Posterior cingulate gyrus (tissue), 11 donors: ENCODE measurements around the gene TSPAN10.
A peak's percentile ranks its signal among the peaks of the same experiment; 100 is the strongest.
"Not testable (repeated sequence)": the region's sequence is repeated elsewhere in the genome, so short reads cannot be mapped to it uniquely, and the experiment has no call there.

ENCODE experiments used
- DNase-seq, 10 donors: peaks; one replicate each; pipeline versions ENCODE4 v3.0.0 to v3.0.0-alpha.2; 2020 to 2021; ENCODE audit warnings: mixed read lengths in 3 of 10
- intact Hi-C: fragments of 100-400 bp; cut with DNase I; formaldehyde crosslinking; loops from one replicate; pipeline ENCODE4 v1.15.1; 2023

Gene TSPAN10

DNA sequence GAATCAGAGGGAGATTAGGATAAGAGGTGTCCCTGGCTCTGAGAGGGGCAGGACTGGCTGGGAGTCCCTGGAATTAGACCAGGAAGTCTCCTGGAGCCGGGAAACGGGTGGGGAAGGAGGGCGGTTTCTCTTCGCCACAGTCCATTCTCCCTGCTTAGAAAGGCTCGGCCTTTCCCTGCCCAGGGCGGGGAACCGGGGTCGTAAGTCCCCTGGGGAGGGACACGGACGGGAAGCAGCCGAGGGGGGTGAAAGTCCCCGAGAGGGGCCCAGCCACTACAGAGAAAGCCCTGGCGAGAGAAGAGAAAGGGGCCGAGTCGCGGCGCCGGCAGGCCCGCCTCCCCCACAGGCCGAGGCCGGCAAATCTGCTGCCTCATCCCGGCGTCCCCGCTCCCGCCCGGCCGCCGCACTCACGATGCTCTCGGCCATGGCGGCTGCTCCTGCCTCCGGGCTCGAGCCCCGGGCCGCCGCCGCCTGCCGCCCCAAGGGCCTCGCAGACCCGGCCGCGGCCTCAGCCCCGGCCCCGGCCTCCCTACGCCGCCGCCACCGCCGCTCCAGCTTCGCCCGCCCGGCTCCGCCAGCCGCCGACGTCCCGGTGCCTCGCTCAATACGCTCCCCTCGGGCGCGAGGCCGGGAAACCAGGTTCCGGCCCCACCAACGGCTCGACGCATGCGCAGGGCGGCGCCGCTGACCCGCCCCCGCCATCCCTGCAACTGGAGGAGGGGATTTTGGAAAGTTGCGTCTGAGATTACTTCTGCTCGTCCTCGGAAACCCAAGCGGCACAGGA lies at the start of gene TSPAN10, which contains the start of gene NPLOC4:
Gene TSPAN10, plus strand, starts transcription at position 692 of the 784 bp plus-strand sequence. CDS start 5,217 bp downstream, outside the sequence.
Gene NPLOC4, minus strand, starts transcription at position 608 of the 784 bp plus-strand sequence. Its CDS starts 182 bp downstream, at position 426.
- intact Hi-C loops = loop anchor here (2.0 to 5.0 kb wide), 2 partner anchors 30 to 46 kb away; partner anchors contain the start of genes ARL16, CCDC137, HGS and OXLD1
- DNase-seq = peak; percentile 69 to 97 (median 83)

DNA sequence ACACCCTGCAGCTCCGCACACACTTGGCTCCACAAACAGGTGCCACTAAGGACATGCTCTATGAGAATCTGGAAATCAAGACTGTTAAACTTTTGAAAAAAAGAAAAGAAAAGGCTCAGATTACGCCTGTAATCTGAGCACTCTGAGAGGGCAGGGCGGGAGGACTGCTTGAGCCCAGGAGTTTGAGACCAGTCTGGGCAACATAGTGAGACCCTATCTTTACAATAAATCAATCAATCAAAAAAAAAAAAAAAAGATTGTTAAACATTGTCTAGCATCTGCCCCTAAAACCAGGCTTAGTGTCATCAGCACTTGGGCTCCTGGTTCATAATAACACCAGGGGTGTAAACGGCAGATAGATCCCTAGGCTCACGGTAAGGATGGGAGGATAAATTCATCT lies 47.4 kb upstream of the TSPAN10 start:
- no peak for DNase-seq
- intact Hi-C loops = no loop called here

DNA sequence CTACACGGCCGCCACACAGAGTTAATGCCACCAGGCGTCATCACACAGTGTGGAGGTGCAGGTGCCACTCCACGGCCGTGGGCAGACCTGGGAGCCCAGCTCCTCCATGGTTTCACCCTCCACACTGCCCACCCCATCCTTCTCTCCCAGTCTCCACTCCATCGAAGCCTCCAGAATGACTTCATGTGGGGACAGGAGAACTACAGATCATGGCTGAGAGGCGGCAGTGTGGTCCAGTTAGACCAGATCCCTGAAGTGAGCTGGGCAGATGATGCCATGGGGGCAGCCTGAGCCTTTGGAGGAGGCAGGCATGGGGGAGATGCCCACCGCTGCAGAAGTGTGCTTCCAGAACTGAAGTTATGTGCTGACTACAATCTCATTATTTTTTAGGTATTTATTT lies 46.9 kb upstream of the TSPAN10 start:
- intact Hi-C loops = no loop called here
- DNase-seq = peak in 2 of 10 donors; percentile 51 to 76

DNA sequence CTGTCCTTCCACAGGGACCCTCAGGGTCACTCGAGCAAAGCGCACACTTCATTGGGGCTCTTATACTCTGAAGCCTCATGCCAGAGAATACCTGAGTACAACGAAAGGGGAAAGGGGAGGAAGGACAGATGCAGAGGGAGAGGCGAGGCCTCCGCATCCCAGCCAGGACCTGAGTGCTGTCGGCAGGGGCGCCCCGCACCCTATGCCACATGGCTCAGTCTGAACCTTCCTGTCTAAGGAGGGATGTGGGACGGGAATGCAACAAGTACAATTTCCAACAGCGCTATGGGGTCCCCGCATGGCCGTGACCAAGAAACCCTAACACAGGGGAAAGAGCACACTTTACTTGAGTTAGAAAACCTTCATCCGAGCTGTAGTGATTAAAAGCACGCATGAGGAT lies 45.0 kb upstream of the TSPAN10 start:
- intact Hi-C loops = no loop called here
- peak in 2 of 10 donors; percentile 49 to 63 for DNase-seq

DNA sequence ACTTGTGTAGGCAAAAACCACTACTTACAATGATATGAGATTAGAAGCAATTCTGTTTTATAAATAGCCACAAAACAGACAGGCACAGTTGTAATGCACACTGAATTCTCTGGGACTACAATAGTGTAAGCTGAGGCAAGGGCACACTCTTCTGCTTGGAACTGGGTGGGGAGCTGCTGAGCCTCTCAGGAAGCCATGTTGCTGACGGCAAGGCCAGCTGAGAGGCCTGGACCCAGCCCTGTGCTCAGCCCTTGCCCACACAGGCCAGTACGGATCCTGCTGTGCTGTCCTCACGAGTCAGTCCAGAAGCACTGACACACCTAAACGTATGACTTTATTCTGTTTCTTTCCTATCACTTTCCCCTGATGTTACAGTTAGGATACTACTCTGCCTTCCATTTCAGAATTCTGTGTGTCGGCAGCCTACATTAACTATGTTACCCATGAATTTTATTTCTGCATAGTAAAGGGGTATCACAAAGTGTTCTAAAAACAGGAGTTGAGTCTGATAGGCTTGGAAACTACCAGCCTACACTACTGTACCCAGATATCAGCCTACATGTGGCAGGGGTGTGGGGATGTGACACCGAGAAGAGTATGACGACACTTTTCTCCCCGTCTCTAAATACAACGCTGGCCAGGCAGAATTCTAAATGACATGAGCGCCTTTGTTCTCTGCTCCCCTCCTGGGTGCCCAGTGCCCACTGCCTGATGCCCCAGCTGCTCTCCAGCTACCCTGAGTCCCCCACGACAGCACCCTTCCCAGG lies 43.7 kb upstream of the TSPAN10 start:
- peak in 2 of 10 donors; percentile 41 to 44 for DNase-seq
- intact Hi-C loops = no loop called here

DNA sequence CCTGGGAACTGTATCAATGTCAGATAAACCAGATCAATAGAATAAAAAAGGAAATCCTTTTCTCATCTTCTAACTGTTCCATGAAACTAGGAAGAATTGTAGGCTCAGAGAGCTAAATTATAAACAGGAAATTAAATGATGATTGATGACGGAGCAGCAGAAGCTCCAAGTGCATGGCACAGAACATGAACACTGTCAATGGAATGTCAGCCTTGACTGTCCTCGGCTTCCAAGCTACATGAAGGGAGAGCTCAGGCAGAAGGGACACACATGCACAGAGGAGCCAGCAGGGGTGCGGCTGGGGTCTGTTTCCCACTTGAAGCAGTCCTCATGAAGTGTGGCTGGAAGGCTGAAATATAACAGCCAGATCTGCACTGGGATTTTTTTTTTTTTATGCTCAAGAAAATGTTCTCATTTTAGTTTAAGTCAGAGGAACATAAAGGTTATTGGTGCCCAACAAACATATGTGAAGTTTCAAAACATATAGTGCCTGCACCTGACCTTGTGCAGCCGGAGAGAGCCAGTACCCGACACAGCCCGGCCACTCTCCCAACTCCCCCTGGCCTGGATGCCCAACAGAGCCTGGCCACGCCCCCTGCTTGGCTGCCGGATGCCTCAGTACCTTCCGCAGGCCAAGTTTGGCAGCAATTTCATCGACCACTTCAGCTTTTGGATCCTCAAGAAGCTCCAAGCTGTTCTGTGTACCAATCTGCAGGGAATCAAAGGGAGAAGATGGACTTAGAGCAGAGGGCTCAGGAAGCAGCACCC lies 37.1 kb upstream of the TSPAN10 start:
- DNase-seq = peak in 3 of 10 donors; percentile 67 to 80 (median 76)
- intact Hi-C loops = no loop called here

DNA sequence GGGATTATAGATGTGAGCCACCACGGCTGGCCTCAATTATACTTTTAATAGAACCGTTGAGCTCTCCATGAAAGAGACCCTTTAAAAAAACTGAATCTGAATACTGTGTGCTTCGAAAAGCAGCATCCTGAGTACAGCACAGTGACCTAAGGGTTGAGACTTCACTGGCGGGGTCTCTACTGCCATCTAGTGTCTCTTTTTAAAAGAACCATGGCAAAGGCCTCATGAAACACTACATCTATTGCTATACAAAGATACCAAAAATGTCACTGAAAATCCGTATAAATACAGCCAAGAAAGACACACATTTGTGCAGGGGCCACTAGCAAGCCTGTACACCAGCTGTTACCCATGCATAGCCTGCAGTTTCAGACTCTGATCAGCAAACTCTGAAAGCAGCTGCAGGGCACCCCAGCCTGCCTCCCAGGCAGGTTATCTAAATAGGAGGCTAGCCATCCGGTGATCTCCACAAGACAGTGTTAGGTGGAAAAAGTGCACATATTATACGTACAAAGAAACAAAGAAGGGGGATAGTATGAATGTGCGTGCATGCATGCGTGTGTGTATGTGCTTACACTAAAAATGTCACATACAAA lies 35.4 kb upstream of the TSPAN10 start:
- peak in 2 of 10 donors; percentile 55 to 82 for DNase-seq
- intact Hi-C loops = loop anchor here (1.0 kb wide), 1 partner anchor 348 kb away; no protein-coding TSS in a partner anchor

DNA sequence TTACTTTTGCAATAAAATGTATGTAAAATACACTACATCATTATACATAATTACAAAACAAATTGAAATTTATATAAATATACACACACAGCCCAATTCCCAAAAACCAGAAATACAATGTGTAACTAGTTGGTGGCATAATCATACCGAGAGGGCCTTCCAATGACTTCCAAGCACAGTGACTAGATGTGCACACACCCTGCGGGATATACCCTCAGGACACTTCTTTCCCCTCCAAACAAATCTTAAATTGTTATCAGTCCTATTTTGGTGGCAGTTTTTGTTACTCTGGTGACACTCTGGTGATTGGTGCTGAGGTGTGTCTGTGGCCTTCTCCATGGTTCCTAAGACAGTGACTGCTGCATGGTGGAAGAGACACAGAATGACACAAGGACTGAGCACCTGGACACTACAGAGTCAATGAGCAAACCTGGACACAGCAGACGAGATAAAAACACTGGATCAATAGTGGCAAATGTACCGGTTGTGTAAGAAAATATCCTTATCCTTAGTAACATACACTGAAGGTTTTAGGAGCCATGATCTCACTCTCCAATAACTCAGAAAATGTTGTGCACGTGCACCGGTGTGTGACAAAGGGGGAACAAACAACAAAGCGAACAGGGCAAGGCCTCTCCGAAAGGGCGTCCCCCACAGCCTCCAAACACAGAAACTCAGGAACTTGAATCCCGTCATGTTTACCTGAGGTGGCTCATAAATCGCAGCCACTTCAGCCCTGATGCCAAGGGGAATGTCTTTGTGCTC lies 33.0 kb upstream of the TSPAN10 start:
- intact Hi-C loops = no loop called here
- peak in 2 of 10 donors; percentile 3 to 28 for DNase-seq

DNA sequence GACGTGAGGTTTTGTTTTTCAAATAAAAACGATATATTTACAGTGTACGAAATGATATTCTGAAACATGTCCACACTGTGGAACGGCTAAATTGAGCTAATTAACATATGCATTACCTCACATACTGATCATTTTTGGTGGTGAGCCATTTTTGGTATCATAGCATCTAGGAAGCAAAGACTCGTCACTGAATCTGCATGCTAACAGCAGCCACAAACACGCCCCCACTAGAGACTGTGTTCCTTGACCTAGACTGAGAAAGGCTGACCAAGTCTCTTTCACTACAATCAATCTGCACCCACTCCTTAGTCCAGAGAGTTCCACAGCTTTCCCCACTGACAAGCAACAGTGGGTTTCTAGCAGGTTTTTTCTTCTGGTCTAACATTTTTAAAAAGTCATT lies 29.6 kb upstream of the TSPAN10 start:
- intact Hi-C loops = no loop called here
- peak in 2 of 10 donors; percentile 4 to 22 for DNase-seq

DNA sequence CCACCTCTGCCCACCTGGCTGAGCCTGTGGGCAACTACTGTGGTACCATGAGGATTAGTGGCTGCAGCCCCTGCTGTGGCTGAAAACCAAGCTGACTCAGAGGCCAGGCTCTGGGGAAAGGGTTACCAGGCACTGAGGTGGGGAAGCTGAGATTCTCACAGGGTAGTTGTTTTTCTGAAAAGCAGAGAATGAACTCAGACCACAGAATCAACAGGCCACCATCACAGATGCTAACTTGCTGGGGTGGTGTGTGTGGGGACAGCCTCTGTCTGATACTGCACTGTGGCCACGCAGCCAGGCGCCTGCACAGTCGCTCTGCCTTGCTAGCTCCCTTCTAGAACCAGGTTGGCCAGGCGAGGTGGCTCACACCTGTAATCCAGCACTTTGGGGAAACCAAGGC lies 28.9 kb upstream of the TSPAN10 start:
- intact Hi-C loops = no loop called here
- peak in 3 of 10 donors; percentile 26 to 53 (median 49) for DNase-seq

DNA sequence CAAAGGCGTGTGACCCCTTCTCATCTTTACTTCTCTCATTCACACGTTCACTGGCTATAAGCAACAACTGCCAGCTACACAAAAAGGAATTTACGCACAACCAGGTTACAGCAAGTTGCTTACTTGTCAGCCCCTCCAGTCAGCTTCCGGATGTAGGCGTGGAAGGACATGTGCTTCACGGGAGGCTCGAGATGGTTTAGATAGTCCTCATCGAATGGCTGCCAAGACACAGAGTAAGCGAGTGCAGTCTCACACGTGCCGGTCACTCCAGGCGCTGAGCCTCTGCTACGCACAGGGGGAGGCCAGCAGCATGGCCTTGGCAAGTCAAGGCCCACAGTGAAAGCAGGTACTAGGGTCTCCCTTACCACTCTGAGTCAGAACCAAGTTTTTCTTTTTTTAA lies 28.4 kb upstream of the TSPAN10 start:
- peak in 3 of 10 donors; percentile 66 to 83 (median 78) for DNase-seq
- intact Hi-C loops = no loop called here

DNA sequence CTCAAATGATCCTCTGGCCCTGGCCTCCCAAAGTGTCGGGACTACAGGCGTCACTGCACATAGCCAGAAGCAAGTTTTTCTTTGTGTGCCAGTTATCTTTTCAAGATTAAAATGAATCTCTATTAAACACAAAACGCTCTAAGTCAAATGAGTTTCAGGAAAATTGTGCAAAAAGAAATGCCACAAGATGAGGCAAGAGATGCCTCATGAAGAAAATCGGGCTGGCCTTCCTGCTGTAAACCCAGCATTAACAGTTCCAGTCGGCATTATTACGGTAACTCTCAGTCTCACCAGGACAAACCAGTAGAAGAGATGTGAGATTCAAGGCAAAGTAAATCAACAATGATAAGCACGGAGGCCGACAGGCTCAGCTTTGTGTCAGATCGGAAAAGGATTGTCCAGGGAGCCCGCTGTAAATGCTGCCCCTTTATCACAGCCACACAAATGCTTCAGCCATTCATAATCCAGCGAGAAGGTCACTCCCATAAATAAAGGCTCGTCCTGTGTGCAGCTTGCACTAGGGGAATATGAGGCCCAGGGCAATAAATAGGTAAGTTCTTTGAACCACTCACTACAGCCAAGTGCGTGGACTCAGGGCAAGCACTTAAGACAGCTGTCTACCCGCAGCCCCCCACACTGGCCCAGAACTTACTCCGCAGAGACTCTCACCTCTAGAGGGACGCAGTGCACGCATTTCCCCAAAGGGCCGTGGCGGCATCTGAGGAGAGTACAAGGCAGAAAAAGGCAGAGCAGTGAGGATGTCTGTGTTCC lies 27.3 kb upstream of the TSPAN10 start:
- DNase-seq = peak in 4 of 10 donors; percentile 16 to 80 (median 75)
- intact Hi-C loops = no loop called here

DNA sequence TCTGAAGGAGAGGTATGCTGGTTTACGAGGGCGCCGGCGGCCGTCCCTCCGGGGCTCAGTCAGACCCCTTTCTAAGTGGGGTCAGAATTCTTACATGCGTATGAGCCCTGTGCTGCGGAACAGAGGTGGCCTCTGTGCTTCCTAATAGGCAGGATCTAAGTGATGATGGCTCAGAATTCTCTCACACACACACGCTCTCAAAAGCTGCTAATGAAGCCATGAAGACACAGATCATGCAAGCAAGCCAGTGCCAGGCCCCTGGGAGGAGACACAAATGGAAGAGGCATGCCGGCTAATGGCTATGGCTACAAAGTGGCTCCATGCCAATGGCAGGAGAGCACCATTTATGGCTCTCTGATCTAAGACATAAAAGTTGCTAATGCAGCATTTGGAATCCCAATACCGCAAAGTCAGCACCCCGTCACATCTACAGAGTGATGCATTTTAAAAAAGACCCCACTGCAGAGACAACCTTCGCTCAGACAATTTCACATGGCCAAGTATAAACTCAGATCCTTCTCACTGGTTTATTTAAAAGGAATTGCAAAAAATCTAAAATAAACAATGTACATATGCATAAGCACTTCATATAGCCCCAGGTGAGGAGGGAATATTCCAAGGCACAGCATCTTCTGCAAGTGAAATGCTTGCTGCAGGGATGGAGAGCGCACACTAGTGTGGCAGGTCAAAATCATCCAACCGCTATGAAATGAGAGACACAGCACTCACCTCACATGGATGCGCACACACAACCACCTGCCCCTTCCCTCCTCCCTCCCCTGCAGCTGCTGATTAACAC lies 24.6 kb upstream of the TSPAN10 start:
- intact Hi-C loops = no loop called here
- DNase-seq = peak in 2 of 10 donors; percentile 35 to 42

DNA sequence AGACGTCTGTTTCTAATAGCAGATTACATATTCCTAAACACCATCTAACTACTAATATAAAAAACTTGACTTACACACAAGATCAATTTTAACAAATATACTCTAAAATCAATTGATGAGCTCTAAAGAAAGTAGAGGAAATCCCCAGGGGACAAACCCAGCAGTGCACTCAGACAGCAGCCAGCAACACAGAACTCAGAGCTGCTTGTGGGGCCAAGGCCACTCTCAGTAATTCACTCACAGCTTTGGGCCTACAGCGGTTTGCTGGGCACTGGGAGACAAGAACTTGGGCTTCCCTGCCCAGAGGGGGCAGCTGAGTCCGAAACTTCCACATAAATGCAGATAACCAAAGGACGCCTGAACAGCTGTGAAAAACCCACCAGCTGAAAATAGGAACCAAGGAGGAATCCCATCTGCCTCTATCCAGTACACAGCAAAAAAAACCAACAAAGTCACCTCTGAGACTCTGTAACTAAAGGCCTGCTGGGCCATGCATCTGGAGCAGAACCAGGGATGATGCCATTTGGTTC lies 21.5 kb upstream of the TSPAN10 start:
- DNase-seq = peak in 1 of 10 donors; percentile 55
- intact Hi-C loops = no loop called here

DNA sequence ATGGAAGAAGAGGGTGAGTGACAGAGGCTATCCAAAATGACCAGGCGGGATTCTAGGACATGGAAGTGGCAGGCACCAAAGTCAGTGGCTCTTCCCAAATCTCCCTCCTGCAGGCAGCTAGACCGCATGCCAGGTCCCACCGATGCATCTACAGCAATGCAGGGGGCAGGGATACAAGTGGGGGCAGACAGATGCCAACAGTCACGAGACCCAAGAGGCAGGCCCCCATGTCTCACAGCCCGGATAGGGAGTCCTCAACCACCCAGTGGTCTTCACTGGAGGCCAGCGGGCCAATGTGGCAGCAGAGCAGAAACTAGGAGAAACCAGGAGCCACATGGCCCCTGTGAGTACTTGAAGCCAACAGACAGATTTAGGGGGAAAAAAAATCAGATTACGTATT lies 20.1 kb upstream of the TSPAN10 start:
- DNase-seq = peak in 1 of 10 donors; percentile 56
- intact Hi-C loops = no loop called here

DNA sequence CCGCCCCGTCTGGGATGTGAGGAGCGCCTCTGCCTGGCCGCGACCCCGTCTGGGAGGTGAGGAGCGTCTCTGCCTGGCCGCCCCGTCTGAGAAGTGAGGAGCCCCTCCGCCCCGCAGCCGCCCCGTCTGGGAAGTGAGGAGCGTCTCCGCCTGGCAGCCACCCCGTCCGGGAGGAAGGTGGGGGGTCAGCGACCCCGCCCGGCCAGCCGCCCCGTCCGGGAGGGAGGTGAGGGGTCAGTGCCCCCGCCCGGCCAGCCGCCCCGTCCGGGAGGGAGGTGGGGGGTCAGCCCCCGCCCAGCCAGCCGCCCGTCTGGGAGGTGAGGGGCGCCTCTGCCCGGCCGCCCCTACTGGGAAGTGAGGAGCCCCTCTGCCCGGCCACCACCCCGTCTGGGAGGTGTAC lies 18.7 kb upstream of the TSPAN10 start:
- intact Hi-C loops = not testable (repeated sequence)
- DNase-seq = peak in 1 of 10 donors; percentile 6

DNA sequence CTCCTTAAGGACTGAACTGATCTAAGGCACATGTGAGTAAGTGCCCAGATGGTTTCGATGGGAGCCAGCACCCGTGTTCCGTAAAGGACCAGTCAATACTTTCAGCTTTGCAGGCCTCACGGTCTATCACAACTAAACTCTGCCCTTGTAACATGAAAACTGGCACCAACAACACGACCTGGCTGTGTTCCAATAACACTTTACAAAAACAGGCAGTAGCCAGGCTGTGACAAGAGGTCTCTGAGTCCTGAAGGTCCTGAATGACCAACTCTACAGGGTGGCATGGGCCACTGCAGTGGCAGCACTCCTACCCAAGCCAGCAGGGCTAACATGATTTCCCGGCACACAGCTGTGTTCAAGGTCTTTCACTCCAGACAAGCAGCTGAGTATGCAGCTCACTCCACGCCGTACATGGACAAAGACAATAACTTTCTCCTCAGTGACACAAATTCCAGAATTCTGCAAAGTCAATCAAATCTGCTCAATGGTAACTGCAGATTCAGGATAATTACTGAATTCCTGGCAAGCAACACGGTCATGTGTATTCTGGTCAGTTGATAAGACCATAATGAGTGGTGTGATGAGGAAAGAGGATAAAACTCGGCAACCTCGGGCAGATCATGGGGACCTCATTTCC lies 15.4 kb upstream of the TSPAN10 start:
- intact Hi-C loops = no loop called here
- DNase-seq = peak in 5 of 10 donors; percentile 15 to 85 (median 53)
